Activated T-helper 1 cell treated with anti-CD3 and anti-CD28 coated beads, Interleukin-12 subunit alpha, Interleukin-12 subunit beta, Interleukin-2, Interleukin-4 antibody, amounts not matched to agents 30 ng/mL and 10 ng/mL and 1 ng/mL, durations not matched to agents 14 hours and 24 hours and 36 hours (primary cell): Measurements from ENCODE around the gene ZBTB8OS. TPM values are rescaled to one million over a fixed set of nuclear protein-coding genes. Genes with fewer than 3 reads are reported as not detected.

ENCODE experiments used
- total RNA-seq: library from RNA; stranded (reverse); gene quantifications from 2 replicates; pipeline ENCODE4 v1.2.3, GENCODE V29; 2022

The ZBTB8OS gene
- total RNA-seq, 1 donor from 2014 or later = 53.3 TPM

Other genes starting within 250 kb of the ZBTB8OS start
- gene ZBTB8B, start 185.5 kb downstream of the ZBTB8OS start, total RNA-seq = not detected in 2 replicates
- 0.17 and 0.41 TPM in 2 replicates for gene ZBTB8A, start 111.1 kb downstream of the ZBTB8OS start, total RNA-seq
- 315 TPM in 2 replicates for gene RBBP4, start 658 bp upstream of the ZBTB8OS start, total RNA-seq
- 0.05 TPM in 1 of 2 replicates, not detected in the other for gene SYNC, start 52.2 kb upstream of the ZBTB8OS start, total RNA-seq
- 205 and 225 TPM in 2 replicates for gene YARS1, start 166.8 kb upstream of the ZBTB8OS start, total RNA-seq
- 48.8 and 55.8 TPM in 2 replicates for gene S100PBP, start 167.1 kb upstream of the ZBTB8OS start, total RNA-seq
- not detected in 2 replicates for gene FNDC5, start 220.4 kb upstream of the ZBTB8OS start, total RNA-seq
- gene HPCA, start 235.9 kb upstream of the ZBTB8OS start, total RNA-seq = 0.20 TPM in 1 of 2 replicates, not detected in the other